HuH-7 (cell line): ENCODE measurements around the gene THRB.

ENCODE experiments used
- DNase-seq: peaks from one replicate; pipeline ENCODE4 v3.0.0; 2011; ENCODE audit warnings: low spot score

The THRB gene

DNA sequence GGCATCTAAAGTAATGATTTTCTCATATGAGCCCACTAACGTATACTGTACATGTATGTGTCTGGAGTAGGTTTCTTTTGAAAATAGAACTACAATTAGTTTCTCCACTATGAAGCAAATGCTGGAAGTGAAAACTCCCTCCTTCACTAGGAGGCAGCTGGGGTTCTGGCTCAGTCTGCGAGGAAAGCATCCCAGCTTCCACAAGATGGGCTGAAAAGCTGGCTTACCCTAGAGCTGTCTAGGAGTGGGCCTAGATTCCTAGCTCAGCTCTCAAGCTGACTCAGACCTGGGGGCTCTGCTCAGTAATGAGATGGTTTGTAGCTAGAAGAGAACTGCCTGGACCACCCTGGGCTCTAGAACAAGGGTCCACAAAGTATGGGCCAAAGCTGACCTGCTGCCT is 268.3 kb downstream of the THRB start:
- DNase-seq, result no peak

DNA sequence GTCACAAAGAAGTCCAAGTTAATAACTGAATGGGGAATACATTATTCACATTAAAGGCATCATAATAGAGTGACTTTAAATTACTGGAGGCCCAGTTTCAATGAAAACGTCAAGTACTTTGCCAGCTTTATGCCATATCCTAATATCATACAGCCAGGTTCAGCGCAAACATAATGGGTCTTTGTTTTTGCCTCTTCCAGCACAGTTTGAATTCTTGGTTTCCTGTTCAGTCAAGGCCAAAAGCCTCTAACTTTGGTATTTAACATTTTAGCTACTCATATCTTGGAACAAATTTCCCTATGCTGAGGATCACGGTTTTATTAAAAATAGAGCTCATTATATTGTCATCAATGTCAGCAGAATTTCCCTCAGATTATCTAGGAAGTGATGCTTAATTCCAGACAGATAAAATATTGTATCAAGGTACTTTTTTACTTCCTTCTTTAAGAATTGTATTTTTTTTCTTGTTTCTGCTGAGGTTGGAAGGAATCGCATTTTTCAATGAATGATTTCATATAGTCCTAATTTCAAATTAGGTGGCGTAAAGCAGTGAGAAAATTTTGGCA is 269.2 kb downstream of the THRB start:
- DNase-seq, result no peak

DNA sequence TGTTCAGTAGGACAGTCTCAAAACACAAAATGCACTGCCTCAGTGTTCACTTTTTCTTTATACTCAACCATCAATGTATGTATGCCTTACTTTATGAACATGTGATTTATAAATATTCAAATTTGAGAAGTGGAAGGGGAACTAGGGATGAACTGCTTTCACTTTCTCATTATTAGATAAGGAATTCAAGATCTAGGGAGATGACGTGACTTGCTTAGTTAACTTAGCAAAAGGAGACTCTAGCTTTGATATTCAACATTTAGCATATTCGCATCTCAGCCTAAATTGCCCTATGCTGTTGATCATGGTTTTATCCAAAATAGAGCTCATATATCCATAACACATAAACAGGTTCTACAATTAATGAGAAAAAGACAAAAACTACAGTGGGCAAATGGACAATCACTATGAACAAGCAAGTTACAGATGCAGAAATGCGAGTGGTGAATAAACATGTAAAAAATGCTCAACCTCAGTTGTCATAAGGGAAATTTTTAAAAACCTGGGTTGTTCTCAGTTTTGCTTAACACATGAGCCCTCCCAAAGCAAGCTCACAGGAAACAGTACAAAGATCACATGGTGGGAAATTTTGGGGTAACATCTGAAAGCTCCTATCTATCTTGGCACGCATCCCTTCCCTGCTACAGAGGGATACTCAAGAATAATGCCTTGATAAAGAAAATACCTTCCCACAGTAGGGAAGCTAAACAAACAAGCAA is 269.8 kb downstream of the THRB start:
- no peak for DNase-seq

DNA sequence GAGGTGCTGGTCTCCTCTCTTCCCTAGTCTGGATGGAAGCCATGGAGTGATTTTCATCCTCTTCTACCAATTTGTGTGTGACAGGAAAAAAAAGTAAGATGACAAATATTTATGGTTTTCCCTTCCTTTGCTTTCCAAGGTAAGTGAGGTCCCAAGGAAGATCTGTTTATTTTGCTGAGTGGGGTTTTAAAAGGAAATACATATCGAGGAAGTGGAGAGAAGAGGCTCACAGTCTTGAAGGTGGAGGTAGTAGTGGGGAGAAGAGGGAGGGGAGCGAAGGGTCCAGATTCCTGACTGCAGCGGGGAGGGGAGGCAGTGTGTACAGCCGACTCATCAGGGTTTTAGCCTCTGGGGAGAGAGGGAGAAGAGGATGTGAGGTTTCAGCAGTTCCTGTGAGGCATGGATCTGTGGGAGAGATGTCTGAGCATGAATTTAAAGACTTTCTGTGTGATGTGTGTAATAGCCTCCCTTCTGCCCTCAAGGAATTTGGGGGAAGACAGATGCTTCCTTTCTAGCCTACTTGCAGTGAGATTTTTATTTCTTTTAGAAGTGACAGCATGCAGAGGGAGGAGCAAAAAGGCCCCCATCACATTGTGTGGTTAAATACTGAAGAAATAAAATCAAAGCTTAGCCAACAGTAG is 272.4 kb downstream of the THRB start:
- DNase-seq, result no peak

GRCh38 chr3:24220859-24221657 is 273.6 kb downstream of the THRB start:
- DNase-seq, result no peak

GRCh38 chr3:24215502-24215901 is 279.1 kb downstream of the THRB start:
- DNase-seq, result no peak

DNA sequence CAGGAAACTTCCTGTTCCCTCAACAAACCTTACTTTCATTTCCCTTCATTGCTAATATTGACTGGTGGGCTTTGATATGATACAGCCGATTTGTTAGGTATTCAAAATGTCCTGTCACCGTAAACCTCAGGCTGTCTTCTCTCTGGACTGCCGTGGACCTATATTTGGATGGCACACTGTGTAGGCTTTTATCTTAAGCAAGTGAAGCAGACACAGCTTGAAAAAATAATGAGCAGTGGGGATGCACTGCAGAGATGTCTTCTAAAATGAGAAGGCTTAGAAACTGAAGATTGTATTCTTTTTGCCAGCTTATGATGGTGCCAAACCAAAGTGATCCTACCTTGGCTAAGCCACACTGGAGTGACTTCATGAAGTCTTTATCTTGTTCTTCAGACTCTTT is 283.3 kb downstream of the THRB start:
- no peak for DNase-seq

GRCh38 chr3:24202071-24202470 is 292.6 kb downstream of the THRB start:
- no peak for DNase-seq

- no peak for DNase-seq
Measured at GRCh38 chr3:24201301-24201700, 293.3 kb downstream of the THRB start.

- no peak for DNase-seq
Measured at GRCh38 chr3:24199775-24200247, 294.8 kb downstream of the THRB start.

GRCh38 chr3:24199300-24199699 is 295.4 kb downstream of the THRB start:
- no peak for DNase-seq

- no peak for DNase-seq
Measured at GRCh38 chr3:24198728-24199127, 295.9 kb downstream of the THRB start.

DNA sequence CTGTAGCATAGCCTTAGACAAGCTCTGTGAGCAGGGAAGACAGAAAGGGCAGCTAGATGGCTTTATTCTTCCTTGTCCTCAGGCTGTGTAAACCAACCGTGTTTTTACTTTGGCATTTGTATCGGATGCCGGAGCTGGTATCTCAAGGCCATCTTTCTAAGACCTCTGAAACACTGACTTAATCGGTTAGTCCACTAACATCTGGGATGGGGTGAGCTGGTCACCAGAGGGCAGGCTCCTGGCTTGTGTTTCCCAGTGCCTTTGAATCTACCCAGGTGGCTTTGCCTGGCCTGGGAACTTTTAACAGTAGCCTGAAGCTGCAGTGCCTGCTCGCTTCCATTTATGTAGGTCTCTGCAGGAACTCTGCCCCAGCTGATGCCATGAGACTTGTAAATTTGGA is 296.8 kb downstream of the THRB start:
- DNase-seq, result peak; percentile 28

DNA sequence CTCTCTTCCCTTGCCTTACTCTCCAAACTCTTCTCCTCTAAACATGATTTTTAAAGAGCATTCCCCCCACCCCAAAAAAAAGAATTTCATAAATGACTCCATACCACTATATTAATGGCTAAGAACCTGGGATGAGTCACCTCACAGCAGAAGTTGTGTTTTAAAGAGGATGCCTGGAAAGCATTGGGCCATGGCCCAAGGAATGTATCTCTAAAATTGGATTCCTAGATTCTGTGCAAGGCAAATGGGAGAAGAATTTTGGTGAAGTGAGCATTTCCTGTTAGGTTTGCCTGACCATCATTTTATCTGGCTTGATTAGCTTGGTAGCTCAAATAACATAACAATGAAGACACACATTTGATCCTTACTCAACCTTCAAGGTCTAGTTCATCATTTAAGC is 298.1 kb downstream of the THRB start:
- DNase-seq, result no peak

GRCh38 chr3:24195504-24196230 is 299.0 kb downstream of the THRB start:
- DNase-seq, result no peak

- DNase-seq, result no peak
Measured at GRCh38 chr3:24192469-24193056, 302.1 kb downstream of the THRB start.

DNA sequence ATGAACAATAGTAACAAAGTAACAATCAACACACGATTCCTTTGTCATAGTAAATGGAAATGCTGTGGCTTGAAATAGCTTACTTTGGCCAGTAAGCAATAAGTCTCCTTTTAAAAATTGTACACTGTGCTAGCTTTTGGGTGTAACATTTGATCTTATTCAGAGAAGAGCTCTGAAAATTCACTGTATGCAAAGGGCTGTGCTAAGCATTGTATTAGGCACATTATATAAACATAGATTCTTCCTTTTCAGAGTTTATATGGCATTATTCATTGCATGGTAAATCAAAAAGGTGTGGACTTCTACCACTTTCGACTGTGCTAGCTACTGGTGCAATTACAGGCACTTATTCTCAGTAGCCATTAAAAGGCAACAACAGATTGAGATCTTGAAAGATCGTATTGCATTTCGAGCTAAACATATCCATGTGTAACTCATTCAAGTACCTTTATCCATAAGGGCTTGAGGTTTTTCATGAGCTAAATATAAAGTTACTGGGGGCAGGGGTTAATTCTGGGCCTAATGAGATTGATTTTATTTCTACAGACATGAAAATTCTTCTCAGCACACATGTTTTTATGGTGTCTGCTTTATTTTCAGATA is 302.7 kb downstream of the THRB start:
- no peak for DNase-seq

- no peak for DNase-seq
Measured at GRCh38 chr3:24190256-24190655, 304.4 kb downstream of the THRB start.

DNA sequence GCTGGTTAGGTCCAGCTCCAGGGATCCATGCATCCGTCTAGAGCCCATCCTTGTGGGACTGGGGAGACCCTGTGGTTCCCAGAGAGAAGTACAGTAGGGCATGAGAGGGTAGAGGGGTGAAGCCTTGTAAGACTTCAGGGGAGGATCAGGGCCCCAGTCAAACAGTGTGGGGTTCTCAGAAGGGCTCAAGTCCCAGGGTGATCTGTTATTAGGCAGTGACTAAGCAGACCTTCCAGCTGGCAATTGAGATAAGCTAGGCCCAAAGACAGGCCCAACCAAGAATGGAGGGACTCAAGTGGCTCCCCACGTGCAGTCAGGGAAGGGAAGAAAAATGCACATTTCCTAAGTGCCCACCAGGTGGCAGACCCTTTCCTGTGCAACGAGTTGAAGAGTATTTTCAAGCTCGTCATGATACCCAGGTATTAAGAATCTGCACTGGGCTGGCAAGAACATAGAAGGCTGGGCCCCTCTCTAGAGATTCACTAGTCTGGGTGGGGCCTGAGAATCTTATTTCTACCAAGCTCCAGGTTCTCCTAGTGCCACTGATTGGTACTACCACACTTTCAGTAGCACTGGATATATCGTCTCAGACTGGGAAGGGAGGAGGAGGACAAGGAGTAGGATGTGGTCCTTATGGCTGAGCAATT is 308.8 kb downstream of the THRB start:
- DNase-seq, result peak; percentile 69

DNA sequence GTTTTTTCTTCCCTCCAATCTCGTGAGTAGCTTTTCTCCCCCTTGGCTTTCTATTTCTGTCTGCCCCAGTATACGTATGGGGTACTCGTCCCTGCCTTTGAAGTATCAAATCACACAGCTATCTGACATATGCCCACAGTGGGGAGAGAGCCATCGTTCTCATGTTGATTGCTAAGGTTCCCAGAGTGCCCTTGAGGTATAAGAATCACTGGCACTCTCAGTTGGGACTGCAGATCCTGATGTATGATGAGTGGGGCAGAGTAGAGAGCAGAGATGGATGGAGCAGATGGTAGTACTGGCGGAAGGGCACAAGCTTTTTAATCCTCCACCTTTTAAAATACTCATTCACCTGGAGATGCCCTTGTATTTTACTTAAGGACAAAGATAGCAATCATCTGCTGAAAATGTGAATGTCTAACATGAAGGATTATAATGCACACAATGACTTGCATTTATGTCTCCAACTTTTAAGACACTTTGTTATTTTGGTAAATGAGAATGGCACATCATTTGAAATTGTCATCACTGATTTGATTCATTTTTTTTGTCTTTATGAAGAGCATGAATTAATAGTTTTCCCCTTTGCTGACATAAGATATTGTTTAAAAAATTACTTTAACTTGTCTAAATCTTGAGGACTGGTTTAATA is 310.0 kb downstream of the THRB start:
- no peak for DNase-seq
